Stimulated activated CD4-positive, alpha-beta T cell treated with anti-CD3 and anti-CD28 coated beads, Interleukin-15, amount 100 ng/mL, for 48 hours (primary cell): Measurements from ENCODE around the gene SIPA1.

Experiments used
- DNase-seq, 2 donors: peaks; one replicate each; pipeline ENCODE4 v3.0.0-alpha.2; 2020; ENCODE audit warnings: low read depth in 2 of 2

SIPA1 gene

DNA sequence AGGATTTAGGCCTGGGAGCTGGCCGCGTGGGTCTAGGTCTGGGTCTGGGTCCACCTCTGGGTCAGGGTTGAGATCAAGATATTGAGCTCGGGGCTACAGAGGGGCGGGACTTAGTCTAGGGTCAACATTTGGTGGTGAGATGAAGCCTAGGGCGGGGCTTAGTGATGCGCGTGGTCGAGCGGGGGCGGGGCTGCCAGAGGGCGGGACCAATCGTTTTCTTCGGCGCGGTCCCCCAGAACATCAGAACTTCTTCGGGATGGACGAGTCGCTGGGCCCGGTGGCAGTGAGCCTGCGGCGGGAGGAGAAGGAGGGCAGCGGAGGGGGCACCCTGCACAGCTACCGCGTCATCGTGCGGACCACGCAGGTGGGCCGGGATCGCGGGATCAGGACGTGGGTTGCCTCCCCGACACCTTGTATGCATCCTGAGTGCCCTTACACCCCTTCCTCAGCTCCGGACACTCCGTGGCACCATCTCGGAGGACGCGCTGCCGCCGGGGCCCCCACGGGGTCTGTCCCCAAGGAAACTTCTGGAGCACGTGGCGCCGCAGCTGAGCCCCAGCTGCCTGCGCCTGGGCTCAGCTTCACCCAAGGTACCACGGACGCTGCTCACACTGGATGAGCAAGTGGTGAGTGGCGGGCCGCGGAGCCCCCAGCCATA, 4.2 kb downstream of the SIPA1 start:
- DNase-seq: no peak

DNA sequence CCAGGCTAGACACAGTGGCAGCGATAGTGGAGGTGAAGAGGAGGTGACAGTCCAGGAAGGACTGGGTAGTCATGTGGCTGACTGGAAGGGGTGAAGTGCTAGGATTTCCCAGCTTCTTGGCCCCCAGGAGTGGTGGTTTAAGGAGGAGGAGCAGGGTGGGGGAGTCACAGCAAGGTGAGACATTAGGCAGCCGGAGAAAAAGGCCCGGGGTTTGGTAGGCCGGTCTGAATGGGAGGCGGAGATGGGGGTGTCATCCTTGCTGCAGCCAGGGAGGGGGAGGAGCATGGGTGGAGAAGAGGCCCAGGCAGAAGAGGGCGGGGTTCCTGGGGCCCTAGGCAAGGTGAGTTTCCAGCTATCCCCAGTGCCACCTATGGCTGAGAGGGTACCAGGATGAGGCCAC, 6.1 kb downstream of the SIPA1 start:
- DNase-seq: no peak

DNA sequence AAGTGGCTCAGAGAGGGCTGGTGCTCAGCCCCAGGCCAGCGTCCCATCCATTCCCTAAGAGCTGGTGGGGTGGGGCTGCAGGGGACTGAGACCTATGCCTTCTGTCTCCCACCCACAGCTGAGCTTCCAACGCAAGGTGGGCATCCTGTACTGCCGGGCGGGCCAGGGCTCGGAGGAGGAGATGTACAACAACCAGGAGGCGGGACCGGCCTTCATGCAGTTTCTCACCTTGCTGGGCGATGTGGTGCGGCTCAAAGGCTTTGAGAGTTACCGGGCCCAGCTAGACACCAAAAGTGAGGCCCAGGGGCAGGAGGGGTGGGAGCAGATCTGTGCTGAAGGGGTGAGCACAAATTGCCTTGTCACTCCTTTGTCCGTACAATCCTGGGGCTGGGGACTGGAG, 6.9 kb downstream of the SIPA1 start:
- no peak for DNase-seq

DNA sequence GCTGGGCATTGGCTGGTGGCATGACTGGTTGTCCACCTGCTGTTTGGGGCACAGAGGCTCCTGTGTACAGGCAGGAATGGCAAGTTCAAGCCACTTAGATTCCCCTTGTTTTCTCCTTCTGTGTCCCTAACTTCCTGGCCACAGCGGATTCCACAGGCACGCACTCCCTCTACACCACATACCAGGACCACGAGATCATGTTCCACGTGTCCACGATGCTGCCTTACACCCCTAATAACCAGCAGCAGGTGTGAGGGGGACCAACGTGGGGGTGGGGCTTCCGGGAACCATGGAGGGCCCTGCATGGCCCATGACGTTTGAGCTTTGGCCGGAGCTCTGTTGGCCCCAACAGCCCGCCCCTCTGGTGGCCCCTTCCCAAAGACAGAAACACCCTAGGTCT, 7.8 kb downstream of the SIPA1 start:
- DNase-seq: no peak

DNA sequence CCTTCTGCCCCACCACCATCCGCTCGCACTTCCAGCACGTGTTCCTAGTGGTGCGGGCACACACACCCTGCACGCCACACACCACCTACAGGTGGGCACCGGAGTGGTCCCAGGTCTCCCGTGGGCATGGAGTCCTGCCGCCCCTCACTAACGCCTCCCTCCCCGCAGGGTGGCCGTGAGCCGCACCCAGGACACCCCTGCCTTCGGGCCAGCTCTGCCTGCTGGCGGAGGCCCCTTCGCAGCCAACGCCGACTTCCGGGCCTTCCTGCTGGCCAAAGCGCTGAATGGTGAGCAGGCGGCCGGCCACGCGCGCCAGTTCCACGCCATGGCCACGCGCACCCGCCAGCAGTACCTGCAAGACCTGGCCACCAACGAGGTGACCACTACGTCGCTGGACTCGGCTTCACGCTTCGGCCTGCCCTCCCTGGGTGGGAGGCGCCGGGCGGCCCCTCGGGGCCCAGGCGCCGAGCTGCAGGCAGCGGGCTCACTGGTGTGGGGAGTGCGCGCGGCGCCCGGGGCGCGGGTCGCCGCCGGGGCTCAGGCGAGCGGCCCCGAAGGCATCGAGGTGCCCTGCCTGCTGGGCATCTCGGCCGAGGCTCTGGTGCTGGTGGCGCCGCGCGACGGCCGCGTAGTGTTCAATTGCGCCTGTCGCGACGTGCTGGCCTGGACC, 8.5 kb downstream of the SIPA1 start:
- no peak for DNase-seq

DNA sequence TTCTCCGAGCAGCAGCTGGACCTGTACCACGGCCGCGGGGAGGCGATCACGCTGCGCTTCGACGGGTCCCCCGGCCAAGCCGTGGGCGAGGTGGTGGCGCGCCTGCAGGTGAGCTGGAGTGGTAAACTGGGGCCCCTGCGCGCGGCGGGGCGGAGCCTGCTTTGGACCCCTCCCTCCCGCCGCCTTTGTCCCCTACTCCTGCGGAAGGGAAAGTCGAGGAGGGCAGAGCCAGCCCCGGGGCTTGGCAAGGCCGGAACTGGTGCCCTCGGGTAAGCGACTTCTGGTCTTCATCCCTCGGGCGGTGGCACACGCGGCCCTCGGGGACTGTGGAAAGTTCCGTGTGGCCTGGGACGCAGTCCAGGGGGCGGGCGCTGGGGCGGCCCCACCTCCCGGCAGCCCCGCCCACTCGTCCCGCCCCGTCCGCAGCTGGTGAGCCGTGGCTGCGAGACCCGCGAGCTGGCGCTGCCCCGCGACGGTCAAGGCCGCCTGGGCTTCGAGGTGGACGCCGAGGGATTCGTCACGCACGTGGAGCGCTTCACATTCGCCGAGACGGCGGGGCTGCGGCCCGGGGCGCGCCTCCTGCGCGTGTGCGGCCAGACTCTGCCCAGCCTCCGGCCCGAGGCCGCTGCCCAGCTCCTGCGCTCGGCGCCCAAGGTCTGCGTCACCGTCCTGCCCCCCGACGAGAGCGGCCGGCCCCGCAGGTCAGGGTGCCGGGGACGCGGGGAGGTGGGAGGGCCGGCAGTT, 9.2 kb downstream of the SIPA1 start:
- DNase-seq: no peak

DNA sequence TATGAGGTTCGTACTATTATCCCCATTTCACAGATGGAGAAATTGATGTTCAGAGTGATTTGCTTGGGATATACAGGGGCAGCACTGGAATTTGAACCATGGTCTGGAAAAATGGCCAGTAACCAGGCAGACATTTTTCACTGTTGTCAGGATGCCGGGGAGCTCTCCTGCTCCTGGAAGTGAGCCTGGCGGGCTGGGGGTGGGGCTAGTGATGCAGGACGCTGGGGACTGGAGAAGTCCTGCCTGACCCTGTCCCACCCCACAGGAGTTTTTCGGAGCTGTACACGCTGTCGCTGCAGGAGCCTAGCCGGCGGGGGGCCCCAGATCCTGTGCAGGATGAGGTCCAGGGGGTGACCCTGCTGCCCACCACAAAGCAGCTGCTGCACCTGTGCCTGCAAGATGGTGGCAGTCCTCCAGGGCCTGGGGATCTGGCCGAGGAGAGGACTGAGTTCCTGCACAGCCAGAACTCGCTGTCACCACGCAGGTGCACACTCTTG, 11.1 kb downstream of the SIPA1 start:
- no peak for DNase-seq

DNA sequence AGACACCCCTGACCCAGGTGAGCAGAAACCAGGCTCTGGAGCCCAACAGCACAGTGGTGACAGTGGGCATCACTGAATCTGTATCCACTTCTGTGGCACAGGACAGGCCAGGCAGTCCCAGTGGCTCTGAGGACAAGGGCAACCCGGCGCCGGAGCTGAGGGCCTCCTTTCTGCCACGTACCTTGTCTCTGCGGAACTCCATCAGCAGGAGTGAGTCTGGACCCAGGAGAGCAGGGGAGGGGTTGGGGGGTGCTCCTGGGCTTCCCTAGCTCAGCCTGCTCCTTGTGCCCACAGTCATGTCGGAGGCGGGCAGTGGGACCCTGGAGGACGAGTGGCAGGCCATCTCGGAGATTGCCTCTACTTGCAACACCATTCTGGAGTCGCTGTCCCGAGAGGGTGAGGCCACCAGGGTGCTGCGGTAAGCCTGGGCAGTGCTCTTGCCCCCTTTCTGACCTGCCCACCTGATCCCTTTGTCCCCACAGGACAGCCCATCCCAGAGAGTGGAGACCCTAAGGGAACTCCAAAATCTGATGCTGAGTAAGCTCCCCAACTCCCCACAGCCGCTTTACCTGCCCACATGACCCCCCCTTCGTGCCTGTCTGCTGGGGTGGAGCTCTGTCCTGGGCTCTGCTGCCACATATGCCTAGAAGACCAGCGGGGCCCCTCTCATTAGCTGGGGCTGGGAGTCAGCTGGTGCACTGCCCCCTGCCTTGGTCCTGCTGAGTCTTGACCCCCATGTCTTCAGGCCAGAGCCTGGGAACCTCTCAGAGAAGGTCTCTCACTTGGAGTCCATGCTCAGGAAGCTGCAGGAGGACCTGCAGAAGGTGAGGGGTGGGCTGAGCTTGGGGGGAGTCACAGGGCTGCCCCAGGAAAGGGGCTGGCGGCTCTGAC, 12.0 kb downstream of the SIPA1 start:
- no peak for DNase-seq

DNA sequence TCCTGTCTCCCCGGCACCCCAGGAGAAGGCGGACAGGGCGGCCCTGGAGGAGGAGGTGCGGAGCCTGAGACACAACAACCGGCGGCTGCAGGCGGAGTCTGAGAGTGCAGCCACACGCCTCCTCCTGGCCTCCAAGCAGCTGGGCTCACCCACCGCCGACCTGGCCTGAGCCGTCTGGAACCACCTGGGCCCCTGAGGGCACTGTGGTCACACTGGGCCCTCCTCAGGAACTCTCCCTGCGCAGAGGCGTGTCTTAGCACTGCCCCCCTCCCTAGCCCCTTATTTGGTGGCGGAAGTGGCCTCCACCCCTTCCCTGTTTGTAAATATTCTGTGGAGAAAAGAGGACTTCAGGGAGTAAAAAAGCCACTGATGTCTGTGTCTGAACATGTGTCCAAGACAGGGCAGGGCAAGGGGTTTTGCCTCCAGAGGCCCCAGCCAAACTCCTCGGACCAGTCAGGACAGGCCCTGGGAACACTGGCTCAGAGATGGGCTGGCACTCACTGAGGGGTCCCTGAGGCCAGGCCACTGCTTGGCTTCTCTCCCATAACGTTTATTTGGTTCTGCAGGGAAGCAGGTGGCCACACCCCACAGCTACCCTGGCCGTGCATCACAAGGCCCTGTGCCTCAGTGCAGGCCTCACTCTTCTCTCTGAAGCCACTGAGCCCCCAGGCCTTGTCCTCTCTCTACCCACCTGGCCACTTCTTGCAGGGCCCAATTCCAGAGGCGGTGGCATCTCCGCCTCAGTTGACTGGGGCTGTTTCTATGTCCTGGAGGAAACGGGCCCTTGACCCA, 12.8 kb downstream of the SIPA1 start:
- DNase-seq: no peak

DNA sequence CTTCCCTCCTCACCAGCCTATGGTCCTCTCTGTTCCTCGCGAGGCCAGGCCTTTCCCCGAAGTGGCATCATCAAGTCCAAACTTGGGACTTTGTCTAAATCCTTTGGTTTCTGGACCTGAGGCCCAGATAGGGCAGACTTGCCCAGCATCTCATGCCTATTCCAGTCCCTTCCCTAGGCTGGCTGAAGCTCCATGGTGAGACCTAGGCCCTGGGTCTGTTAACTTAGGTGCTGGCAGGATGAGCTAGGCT, 13.4 kb downstream of the SIPA1 start:
- DNase-seq: no peak

DNA sequence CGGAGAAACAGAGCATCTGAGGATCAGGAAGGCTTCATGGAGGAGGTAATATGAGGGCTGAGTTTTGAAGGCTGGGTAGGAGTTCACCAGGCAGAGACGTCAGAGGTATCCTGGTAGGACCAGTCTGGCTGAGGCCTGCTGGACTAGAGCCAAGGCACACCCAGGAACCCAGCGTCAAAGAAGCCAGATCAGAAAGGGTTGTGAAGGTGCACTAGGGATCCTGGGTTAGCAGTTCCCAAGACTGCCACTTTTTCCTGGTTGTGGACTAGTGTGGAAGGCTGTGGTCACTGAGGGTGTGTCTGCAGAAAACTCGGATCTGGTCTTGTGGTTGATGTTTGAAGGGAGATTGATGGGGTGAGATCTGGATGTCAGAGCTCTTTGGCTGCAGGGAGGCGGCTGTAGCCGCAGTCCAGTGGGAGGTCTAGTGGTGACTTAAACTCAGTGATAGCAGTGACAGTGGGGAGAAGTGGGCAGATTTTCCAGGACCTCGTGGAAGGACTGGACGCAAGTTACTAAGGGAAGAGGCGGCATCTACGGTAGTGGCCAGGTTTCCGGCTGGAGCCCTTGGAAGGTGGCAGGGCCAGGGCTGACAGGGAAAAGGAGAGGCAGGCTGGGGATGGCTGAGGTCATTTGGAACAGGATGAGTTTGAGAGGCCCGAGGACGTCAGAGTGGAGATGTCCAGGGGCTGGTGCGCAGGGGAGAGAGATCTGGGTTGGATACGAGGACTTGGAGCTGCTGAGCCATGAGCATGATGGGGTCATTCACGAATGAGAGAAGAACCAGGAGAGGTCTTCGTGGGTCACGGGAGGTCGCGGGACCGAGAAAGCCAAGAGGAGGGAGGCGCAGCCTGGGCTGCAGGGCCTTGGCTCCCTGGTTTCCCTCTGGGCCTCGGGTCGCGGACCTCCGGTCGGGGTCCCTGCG, 13.9 kb downstream of the SIPA1 start:
- DNase-seq: no peak

DNA sequence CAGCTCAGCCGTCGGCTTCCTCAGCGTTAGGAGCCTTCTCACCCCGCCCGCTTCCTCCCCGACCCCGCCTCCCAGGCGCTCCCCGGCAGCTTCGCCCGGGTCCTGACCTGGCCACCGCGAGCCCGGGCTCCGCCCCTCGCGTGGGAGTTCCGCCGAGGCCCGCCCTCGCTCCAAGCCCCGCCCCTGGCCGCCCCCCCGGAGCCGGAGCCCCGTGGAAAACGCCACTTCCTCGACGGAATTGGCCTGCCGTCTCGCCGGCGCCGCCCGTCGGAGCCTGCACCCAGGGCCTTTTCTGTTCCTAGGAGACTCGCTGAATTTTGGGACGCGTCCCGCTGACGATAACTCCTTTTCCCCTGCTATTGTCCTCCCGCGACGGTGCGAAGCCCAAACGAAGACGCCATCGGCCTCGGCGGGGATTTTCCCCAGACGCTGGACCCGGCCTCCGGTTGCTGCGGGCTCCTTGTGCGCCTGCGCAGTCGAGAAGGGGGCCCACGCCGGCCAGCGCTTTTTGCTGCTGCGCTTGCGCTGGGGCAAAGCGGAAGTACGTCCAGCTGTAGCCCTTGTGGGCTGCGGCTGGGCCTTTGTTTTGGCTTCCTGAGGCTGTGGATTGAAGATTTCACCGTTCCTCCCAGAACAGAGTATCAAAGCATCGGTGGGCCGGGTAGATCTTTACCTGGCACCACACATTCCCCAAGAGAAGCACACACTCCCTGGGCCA, 14.8 kb downstream of the SIPA1 start:
- peak; percentile 87 to 95 for DNase-seq

DNA sequence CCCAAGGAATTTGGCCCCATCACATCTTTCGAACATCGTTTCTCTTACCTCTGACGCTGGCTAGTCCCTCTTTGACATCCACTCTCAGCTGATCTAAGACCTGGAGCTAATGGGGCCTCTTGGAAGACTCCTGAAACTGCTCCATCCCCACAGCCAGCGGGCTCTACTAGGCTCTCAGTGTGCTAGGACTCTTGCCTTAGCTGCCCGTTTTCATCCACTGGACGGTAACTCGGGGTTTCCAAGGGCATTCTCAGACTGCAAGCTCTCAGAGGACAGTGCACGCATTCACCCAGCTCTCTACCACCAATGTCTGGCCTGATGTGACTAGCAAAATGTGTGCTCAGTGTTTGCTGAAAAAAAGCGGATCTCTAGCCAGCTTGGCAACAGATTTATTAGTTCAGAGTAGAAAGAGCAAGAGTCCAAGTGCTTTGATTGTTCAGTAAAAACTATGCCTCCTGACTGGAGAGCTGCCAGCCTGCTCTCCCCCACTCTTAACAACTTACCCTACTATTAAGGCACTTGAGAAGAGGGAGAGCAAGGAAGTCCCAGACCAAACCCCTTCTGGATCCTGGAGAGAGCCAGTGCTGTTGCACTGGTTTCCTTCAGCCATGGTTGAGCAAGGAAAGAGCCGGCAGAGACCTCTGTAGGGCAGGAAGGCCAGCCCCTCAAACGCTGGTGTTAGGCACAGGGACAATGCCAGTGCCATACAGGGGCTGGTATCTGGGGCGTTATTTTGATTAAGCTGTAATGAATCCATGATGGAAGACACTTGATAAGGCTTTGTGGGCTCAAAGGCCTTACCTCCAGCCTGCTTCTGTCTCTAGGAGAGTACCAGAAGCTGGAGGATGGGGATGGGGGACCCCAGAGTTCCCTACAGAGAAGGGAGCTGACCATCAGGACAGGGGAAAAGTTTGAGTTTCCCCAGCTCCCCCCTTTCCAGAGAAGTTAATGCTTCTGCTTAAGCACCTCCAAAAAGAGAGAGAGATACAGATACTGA, 15.6 kb downstream of the SIPA1 start:
- DNase-seq: no peak

DNA sequence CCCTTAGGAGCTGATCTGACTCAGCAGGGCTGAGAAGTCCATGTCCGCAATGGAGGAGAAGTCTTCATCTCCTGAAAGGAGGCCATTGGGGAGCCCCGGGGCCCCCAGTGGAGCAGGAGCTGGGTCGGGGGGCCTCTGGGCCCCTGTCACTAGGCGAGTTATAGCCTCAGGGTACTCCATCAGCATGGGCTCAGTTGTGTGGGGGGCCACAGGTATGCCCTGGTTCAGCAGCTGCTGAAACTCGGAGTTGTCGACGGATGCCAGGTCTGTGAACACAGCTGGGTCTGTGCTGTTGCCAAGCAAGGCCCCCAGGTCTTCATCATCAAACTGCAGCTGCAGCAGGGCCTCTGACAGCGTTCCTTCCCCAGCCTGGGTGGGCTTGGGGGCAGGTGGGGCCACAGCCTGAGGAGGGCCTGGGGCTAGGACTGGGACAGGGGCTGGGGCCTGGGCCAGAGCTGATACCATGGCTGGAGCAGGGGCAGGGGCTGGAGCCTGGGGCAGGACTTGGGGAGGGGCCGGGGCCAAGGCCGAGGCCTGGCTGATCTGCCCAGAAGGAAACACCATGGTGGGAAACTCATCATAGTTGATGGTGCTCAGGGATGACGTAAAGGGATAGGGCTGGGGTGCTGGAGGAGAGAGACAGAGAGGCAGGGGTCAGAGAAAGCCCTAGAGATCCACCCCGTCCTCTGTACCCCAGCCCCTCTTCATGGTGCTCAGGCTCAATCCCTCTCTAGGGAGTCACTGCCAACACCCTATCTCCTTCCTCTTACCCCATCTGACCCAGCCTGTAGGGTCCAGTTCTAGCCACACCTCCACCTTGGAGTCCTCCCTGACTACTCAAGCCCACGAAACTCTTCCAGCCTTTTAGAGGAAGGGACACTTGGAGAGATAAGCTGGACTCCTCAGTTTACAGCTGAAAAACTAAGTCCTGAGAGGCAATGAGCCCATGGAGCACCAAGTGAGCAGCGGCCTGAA, 16.8 kb downstream of the SIPA1 start:
- no peak for DNase-seq

DNA sequence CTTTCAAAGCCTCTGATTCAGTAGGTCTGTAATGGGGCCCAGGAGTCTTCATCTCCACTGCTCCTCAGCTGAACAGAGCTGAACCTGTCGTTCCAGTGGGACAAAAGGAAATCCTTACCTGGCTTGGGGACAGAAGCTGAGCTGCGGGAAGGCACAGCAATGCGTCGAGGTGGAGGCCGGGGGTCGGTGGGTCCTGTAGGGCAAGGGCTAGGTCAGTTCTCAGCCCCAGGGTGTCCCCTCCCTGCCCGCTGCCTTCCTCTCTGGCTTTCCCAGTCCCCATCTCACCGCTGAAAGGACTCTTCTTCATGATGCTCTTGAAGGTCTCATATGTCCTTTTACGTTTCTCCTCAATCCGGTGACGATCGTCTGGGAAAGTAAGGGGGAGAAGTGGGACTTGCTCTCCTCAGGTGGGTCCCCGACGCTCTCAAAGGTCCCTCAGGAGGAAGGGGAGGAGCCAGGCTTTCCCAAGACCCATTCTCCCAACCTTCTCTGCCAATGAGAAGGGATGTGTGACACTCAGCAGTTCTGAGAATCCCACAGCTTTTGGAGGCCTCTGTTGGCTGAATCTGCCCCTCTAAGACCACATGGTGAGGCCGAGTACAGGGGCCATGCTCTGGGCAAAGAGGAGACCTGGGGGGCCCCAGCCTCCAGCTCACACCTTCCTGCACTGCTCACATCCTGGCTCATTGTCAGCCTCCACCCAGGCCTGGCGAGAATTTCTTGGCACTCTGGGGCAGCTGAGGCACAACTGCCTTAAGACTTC, 17.9 kb downstream of the SIPA1 start:
- no peak for DNase-seq

DNA sequence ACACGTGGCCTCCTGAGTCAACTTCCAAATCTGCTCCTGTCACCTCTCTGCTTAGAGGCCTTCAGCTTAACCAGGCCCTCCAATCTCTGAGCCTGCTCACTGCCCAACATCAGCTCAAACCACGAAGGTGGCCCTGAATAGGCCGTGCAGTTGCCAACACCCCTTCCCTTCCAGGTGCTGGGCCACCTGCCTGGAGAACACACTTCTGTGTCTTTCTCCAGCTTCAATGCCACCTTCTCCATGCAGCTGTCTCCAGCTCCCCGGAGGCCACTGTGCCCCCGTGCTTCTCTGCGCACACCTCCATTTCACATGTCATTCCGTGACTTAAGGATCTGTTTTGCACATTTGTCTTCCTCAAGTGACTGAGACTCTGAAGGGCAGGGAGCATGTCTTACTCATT, 19.5 kb downstream of the SIPA1 start:
- no peak for DNase-seq
